Measurements from ENCODE around the gene ZNF860. TPM values are rescaled to one million over a fixed set of nuclear protein-coding genes. Genes with fewer than 3 reads are reported as not detected.

ZNF860 gene
- total and polyA plus RNA-seq, 2 donors (not counting 3 experiments of a cell fraction or from before 2014, with no cell fraction given), result 0.19 to 0.73 TPM

DNA sequence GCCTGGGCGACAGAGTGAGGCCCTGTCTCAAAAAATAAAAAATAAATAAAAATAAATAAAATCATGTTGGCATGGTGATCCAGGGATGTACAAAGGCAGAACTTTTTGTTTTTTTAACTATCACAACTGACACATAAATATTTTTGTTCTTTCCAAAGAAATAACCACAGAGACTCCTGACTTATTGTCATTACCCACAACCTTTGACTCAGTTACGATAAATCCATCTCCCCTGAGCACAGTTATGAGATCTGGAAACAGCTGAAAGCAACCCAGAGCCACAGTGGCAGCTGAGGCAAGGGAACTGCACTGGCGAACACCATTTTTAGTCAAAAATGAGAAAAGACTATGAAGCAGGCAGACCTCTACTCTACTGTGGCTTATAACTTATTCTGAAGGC, 24.4 kb upstream of the ZNF860 start:
- Histone ChIP-seq H3K9me1 (replicated peaks; ENCODE audit: control insufficient read depth, extremely low read depth, insufficient read depth, low read length) (no peaks in the 10 kb centered on the region), H2AFZ (ENCODE audit: low read depth, low read length) (no peak overlapping the region), H3K79me2 (ENCODE audit: control insufficient read depth, insufficient read depth, low read length) (peaks cover 34% of the 10 kb centered on the region), H3K4me1 (ENCODE audit: control insufficient read depth, extremely low read depth, insufficient read depth, low read length) (peaks cover 7% of the 10 kb centered on the region), H3K27me3 (ENCODE audit: control insufficient read depth in 2 of 2, insufficient read depth in 2 of 2, low read length in 2 of 2) (no peaks in the 10 kb centered on the region), H3K27ac (ENCODE audit: insufficient read depth, low read depth, low read length) (no peak overlapping the region), H3K9me3 (replicated peaks; ENCODE audit: control insufficient read depth, insufficient read depth, low read length) (peaks cover 4% of the 10 kb centered on the region), H3K4me3 (replicated peaks in 1 of 3; ENCODE audit: insufficient read depth in 1 of 3, low read depth in 1 of 3, low read length in 3 of 3) (no peak overlapping the region), H3K36me3 (ENCODE audit: control insufficient read depth in 2 of 2, extremely low read depth in 1 of 2, insufficient read depth in 2 of 2, low read length in 2 of 2) (no peaks in the 10 kb centered on the region), H3K4me2 (ENCODE audit: insufficient read depth, low read length) (no peak overlapping the region), H4K20me1 (replicated peaks; ENCODE audit: control insufficient read depth, extremely low read depth, insufficient read depth, low read length) (no peaks in the 10 kb centered on the region), H3K9ac (replicated peaks; ENCODE audit: extremely low read depth, insufficient read depth, low read length) (no peak overlapping the region)
- intact Hi-C loops (cut with micrococcal nuclease) (no loop called here), dilution Hi-C loops (cut with MboI; ENCODE audit: extremely low pct_ligation_motif_present, low sequenced_read_pairs) (no loop called here)
- FAIRE-seq (no peak), DNase-seq (ENCODE audit: low read depth, low spot score) (no peak)
- BruUV-seq (replicated peaks), result no TSS peak
- TF ChIP-seq, protein P1, sequence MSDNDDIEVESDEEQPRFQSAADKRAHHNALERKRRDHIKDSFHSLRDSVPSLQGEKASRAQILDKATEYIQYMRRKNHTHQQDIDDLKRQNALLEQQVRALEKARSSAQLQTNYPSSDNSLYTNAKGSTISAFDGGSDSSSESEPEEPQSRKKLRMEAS (IDR thresholded peaks at IDR 0.05; ENCODE audit: insufficient read depth, insufficient read length), result no peak
- no peak for TF ChIP-seq POLR2AphosphoS5 (IDR thresholded peaks at IDR 0.05; ENCODE audit: insufficient read depth, low read depth, low read length)
- no peak for TF ChIP-seq POLR2A (IDR thresholded peaks at IDR 0.05; ENCODE audit: low read depth, low read length)
- TF ChIP-seq CTCF (IDR thresholded peaks at IDR 0.05; ENCODE audit: extremely low read depth in 1 of 2, insufficient read depth in 1 of 2, low read depth in 1 of 2, low read length in 2 of 2), result no peak
- no peak for TF ChIP-seq FOS (IDR thresholded peaks at IDR 0.05; ENCODE audit: borderline replicate concordance, insufficient read depth, low read length)
- TF ChIP-seq GATA2 (IDR thresholded peaks at IDR 0.05; ENCODE audit: insufficient read depth, insufficient read length, low read depth, low read length), result no peak
- TF ChIP-seq JUN (IDR thresholded peaks at IDR 0.05; ENCODE audit: borderline replicate concordance, insufficient read depth, insufficient read length, low read depth), result no peak
- TF ChIP-seq MYC (IDR thresholded peaks at IDR 0.05; ENCODE audit: low read depth, low read length), result no peak
- no peak for TF ChIP-seq EZH2 (IDR thresholded peaks at IDR 0.05; ENCODE audit: borderline replicate concordance, low read depth, low read length, severe bottlenecking)
- ChIA-PET POLR2A (no interaction called here), CTCF (interaction anchor here (1.1 kb wide), 1 partner anchor 346 kb away, joined by 4 read pairs; no protein-coding TSS in a partner anchor)

All from endothelial cell of umbilical vein (primary cell).